MM.1S (cell line): ENCODE results near the gene DNAJC8.

Experiments
- DNase-seq: peaks from one replicate; pipeline ENCODE4 v3.0.0-alpha.2; 2015
- H2AFZ ChIP-seq: fragments of 300-600 bp; sonication (generic); 2 replicates; pipeline ENCODE4 v1.6.0; 2016; ENCODE audit warnings: antibody characterized with exemption, low read length
- H3F3A ChIP-seq: fragments of 300-600 bp; sonication (generic); 2 replicates; pipeline ENCODE4 v1.6.1; 2016; ENCODE audit warnings: mild to moderate bottlenecking, antibody characterized with exemption, low read length, moderate library complexity, mixed read lengths; ENCODE audit not compliant: insufficient read depth
- H3K27ac ChIP-seq: fragments of 300-600 bp; sonication (generic); 2 replicates; pipeline ENCODE4 v1.5.1; 2016; ENCODE audit warnings: mild to moderate bottlenecking, low read length
- H3K27me3 ChIP-seq: fragments of 300-600 bp; sonication (generic); replicated peaks from 2 replicates; pipeline ENCODE4 v1.6.0; 2016; ENCODE audit warnings: low read length; ENCODE audit not compliant: insufficient read depth
- H3K36me3 ChIP-seq: fragments of 300-600 bp; sonication (generic); replicated peaks from 2 replicates; pipeline ENCODE4 v1.6.1; 2016; ENCODE audit warnings: mild to moderate bottlenecking, low read length, mixed read lengths; ENCODE audit not compliant: insufficient read depth
- H3K4me1 ChIP-seq: fragments of 300-600 bp; sonication (generic); 2 replicates; pipeline ENCODE4 v1.6.1; 2016; ENCODE audit warnings: low read length, mixed read lengths
- H3K4me2 ChIP-seq: fragments of 300-600 bp; sonication (generic); 2 replicates; pipeline ENCODE4 v1.6.0; 2016; ENCODE audit warnings: low read depth, low read length
- H3K4me3 ChIP-seq: fragments of 300-600 bp; sonication (generic); 2 replicates; pipeline ENCODE4 v1.5.1; 2016; ENCODE audit warnings: low read length, mixed read lengths
- H3K79me2 ChIP-seq: fragments of 300-600 bp; sonication (generic); 2 replicates; pipeline ENCODE4 v1.6.1; 2016; ENCODE audit warnings: mixed run types, low read length, mixed read lengths
- H3K9ac ChIP-seq: fragments of 300-600 bp; sonication (generic); 2 replicates; pipeline ENCODE4 v1.6.1; 2016; ENCODE audit warnings: low read length, mixed read lengths
- H3K9me2 ChIP-seq: fragments of 300-600 bp; sonication (generic); replicated peaks from 2 replicates; pipeline ENCODE4 v1.6.1; 2016; ENCODE audit warnings: mild to moderate bottlenecking, low read length, mixed read lengths; ENCODE audit not compliant: insufficient read depth
- H3K9me3 ChIP-seq: fragments of 300-600 bp; sonication (generic); replicated peaks from 2 replicates; pipeline ENCODE4 v1.6.1; 2016; ENCODE audit warnings: mild to moderate bottlenecking, low read length, mixed read lengths; ENCODE audit not compliant: insufficient read depth
- H4K20me1 ChIP-seq: fragments of 300-600 bp; sonication (generic); 2 replicates; pipeline ENCODE4 v1.6.1; 2016; ENCODE audit warnings: mild to moderate bottlenecking, low read length, moderate library complexity, mixed read lengths; ENCODE audit not compliant: insufficient read depth
- EZH2 ChIP-seq: fragments of 300-600 bp; sonication (generic); optimal IDR thresholded peaks from 2 replicates; pipeline ENCODE3; 2017; ENCODE audit warnings: low read depth, mild to moderate bottlenecking, antibody characterized with exemption, low read length, mixed read lengths
- EZH2phosphoT487 ChIP-seq: fragments of 300-600 bp; sonication (generic); IDR thresholded peaks from 2 replicates; pipeline ENCODE4 v1.6.1; 2018; ENCODE audit warnings: antibody characterized with exemption, low read length
- TF ChIP-seq, protein P1 (sequence below): fragments of 300-600 bp; sonication (generic); IDR thresholded peaks from 2 replicates; pipeline ENCODE4 v1.5.1; 2016; ENCODE audit warnings: antibody characterized with exemption, low read length, mixed read lengths

The DNAJC8 gene

DNA sequence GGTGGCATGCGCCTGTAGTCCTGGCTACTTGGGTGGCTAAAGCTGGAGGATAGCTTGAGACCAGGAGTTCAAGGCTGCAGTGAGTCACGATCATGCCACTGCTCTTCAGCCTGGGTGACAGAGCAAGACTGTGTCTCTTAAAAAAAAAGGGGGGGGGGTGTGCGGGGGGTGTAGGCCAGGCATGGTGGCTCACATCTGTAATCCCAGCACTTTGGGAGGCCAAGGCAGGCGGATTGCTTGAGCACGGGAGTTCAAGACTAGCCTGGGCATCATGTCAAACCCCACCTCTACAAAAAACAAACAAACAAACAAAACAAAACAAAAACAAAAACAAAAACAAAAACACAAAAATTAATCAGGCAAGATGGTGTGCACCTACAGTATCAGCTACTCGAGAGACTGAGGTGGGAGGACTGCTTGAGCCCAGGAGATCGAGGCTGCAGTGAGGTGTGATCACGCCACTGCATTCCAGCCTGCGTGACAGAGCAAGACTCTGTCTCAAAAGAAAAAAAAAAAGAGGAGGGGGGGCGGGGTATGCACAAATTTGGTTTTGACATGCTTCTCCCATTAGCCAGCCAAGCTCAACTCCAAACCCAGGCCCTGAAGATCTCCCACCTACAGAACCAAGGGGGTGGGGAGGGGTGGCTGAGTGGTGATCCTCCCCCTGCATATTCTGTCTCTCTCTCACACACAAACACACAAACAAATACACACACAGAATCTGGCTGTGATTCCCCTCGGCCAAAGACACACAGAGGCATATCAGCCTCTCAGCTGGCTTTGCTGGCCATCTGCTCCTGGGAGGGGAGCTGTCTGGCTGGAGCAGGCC lies 59.5 kb downstream of the DNAJC8 start:
- H3K9me2 ChIP-seq = no peaks in the 10 kb centered on the region
- H2AFZ ChIP-seq = no peak overlapping the region
- TF ChIP-seq EZH2 (no peak), EZH2phosphoT487 (no peak)
- TF ChIP-seq, protein P1, sequence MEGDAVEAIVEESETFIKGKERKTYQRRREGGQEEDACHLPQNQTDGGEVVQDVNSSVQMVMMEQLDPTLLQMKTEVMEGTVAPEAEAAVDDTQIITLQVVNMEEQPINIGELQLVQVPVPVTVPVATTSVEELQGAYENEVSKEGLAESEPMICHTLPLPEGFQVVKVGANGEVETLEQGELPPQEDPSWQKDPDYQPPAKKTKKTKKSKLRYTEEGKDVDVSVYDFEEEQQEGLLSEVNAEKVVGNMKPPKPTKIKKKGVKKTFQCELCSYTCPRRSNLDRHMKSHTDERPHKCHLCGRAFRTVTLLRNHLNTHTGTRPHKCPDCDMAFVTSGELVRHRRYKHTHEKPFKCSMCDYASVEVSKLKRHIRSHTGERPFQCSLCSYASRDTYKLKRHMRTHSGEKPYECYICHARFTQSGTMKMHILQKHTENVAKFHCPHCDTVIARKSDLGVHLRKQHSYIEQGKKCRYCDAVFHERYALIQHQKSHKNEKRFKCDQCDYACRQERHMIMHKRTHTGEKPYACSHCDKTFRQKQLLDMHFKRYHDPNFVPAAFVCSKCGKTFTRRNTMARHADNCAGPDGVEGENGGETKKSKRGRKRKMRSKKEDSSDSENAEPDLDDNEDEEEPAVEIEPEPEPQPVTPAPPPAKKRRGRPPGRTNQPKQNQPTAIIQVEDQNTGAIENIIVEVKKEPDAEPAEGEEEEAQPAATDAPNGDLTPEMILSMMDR = no peak
- H3K4me2 ChIP-seq = peak overlapping the region; percentile 31; the same call in 1 of the 2 replicates
- no peaks in the 10 kb centered on the region for H3K9me3 ChIP-seq
- peak overlapping the region; percentile 44; the same call in 1 of the 2 replicates for H3K27ac ChIP-seq
- H3K27me3 ChIP-seq = no peaks in the 10 kb centered on the region
- no peaks in the 10 kb centered on the region for H4K20me1 ChIP-seq
- no peaks in the 10 kb centered on the region for H3K36me3 ChIP-seq
- H3K9ac ChIP-seq = no peak overlapping the region
- DNase-seq = no peak
- peaks cover 41% of the 10 kb centered on the region for H3K4me1 ChIP-seq
- H3K79me2 ChIP-seq = no peaks in the 10 kb centered on the region
- H3F3A ChIP-seq = peaks cover 26% of the 10 kb centered on the region
- H3K4me3 ChIP-seq = no peak overlapping the region

DNA sequence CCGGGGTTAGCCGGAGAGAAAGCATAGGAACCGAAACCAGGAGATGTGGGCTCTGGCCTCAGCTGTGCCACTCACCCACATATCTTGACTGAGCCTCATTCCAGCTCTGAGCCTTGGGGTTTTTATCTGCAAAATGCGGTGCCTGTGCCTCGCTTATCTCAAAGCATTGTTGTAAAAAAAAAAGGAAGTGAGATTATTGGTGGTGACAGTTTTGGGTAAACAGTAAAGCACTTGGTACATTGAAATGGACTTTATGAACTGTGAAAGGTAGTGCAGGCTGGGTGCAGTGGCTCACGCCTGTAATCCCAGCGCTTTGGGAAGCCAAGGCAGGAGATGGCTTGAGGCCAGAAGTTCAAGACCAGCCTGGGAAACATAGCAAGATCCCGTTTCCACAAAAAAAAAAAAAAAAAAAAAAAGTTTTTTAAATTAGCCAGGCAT lies 60.1 kb downstream of the DNAJC8 start:
- Histone ChIP-seq H3K36me3 (no peaks in the 10 kb centered on the region), H3K27me3 (no peaks in the 10 kb centered on the region), H3K27ac (peak overlapping the region; percentile 44; the same call in 1 of the 2 replicates), H3K9ac (no peak overlapping the region), H3K4me1 (peaks cover 43% of the 10 kb centered on the region), H3K9me2 (no peaks in the 10 kb centered on the region), H2AFZ (no peak overlapping the region), H3F3A (peaks cover 26% of the 10 kb centered on the region), H3K4me3 (no peak overlapping the region), H4K20me1 (no peaks in the 10 kb centered on the region), H3K79me2 (no peaks in the 10 kb centered on the region), H3K4me2 (peak overlapping the region; percentile 31), H3K9me3 (no peaks in the 10 kb centered on the region)
- TF ChIP-seq, protein P1 = no peak
- TF ChIP-seq EZH2phosphoT487 (no peak), EZH2 (no peak)
- DNase-seq = peak; percentile 86

DNA sequence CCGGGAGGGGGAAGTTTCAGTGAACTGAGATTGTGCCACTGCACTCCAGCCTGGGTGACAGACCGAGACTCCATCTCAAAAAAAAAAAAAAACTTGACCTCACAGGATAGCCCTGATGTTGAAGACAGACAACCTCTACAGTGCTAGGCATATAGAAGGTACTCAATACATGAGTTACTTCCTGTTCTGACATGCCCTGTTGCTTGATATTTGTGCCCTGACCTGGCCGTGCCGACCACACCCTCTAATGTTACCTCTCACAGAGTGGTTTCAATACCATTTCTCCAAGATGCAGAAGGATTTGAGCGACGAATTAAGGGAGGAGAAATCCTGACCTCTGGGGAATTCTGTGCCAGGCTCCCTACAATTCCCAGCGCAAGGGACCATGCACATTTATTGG lies 61.6 kb downstream of the DNAJC8 start:
- no peak for DNase-seq
- no peak overlapping the region for H3K27ac ChIP-seq

More for the DNA sequence above, 61.6 kb downstream of the DNAJC8 start:
- Histone ChIP-seq H3K79me2 (no peaks in the 10 kb centered on the region), H3K9me3 (no peaks in the 10 kb centered on the region), H4K20me1 (no peaks in the 10 kb centered on the region), H3K9ac (no peak overlapping the region), H3F3A (peaks cover 26% of the 10 kb centered on the region), H3K36me3 (no peaks in the 10 kb centered on the region), H3K27me3 (no peaks in the 10 kb centered on the region), H3K9me2 (no peaks in the 10 kb centered on the region), H3K4me2 (no peak overlapping the region), H3K4me3 (no peak overlapping the region), H2AFZ (no peak overlapping the region), H3K4me1 (peaks cover 43% of the 10 kb centered on the region)
- TF ChIP-seq, protein P1 = no peak
- no peak for TF ChIP-seq EZH2
- TF ChIP-seq EZH2phosphoT487 = no peak
